ENCODE results near the gene ANP32B.

Gene ANP32B

DNA sequence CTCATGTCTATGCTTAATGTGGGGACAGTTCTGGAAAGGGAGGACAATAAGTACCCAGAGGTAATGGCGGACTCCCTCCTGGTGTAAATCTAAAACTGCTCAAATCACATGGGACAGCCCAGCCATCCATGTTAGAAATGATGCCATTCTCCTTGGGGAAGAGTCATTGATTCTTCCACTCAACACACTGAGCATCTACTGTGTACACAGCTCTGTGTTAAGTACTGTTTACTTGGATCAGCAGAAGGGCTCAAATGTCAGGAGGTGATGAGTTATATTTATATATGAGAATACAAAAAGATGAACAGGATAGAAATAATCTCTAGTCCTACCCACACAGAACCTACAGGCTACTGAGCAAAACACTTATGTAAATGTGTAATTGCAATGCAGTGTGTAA is 41.6 kb downstream of the ANP32B start:
- DNase-seq (ENCODE audit: low read depth in 2 of 2), result no peak

DNA sequence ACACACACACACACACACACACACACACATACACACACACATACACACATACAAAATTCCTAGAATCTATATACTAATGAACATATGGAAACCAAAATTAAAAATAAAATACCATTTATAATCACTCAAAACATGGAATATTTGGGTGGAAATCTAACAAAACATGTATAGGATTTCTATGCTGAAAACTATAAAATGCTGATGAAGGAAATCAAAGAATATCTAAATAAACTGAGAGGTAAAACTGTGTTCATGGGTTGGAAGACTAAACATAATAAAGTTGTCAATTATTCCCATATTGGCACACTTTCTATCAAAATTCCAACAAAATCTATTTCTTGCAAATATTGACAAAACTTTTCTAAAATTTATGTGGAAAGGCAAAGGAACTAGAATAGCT is 48.0 kb downstream of the ANP32B start:
- no peak for DNase-seq (ENCODE audit: low read depth in 2 of 2)

GRCh38 chr9:98031935-98032334 is 48.8 kb downstream of the ANP32B start:
- DNase-seq (ENCODE audit: low read depth in 2 of 2), result no peak

GRCh38 chr9:98034593-98035546 is 51.7 kb downstream of the ANP32B start:
- DNase-seq (ENCODE audit: low read depth in 2 of 2), result peak; percentile 77 to 93

DNA sequence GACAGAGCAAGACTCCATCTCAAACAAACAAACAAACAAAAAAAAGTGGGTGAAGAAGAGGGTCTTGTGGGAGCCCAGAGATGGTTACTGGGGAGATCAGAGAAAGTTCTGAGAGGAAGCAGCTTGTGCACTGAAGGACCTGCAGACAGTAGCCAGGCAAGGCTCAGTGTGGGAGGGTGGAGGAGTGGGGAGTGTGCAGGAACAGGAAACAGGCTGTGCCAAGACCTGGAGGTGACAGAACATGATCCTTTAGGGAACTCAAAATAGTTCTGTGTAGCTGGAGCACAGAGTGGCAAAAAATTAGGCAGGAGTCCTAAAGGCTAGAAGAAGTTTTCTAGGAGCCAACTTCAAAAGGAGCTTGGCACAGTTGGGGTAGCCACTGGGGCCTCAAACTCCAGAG is 54.2 kb downstream of the ANP32B start:
- no peak for DNase-seq (ENCODE audit: low read depth in 2 of 2)

DNA sequence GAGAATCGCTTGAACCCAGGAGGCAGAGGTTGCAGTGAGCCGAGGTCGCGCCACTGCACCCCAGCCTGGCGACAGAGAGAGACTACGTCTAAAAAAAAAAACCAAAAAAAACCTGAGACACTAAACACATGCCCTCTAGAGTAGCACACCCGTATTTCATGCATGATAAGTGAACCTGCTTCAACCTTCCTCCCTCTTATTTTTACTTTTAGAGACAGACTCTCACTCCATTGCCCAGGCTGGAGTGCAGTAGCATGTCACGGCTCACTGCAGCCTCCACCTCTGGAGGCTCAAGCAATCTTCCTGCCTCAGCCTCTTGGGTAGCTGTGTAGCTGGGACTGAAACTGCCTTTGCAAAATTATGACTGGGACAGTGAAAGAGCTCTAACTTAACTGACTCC is 55.8 kb downstream of the ANP32B start:
- DNase-seq (ENCODE audit: low read depth in 2 of 2), result no peak

- no peak for DNase-seq (ENCODE audit: low read depth in 2 of 2)
Observed at GRCh38 chr9:98039607-98040017, 56.5 kb downstream of the ANP32B start.

DNA sequence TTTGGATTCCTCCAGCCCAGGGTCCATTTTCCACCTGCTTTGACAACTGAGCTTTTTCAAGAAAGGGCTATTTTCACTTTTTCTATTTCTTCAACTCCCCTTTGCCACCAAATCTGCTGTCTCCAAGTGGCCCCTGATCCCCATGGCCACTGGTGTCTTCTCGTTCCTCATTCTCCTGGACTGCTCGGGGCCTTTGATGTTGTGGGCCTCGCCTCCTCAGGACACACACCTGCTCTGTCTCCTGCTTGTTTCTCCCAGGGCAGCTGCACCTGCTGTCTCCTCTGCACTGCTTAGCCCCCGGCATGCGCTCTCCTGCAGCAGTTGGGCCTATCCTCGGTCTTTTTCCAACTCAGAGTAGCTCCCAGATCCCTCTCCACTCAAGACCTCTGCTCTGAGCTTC is 57.1 kb downstream of the ANP32B start:
- no peak for DNase-seq (ENCODE audit: low read depth in 2 of 2)

- no peak for DNase-seq (ENCODE audit: low read depth in 2 of 2)
Observed at GRCh38 chr9:98043915-98044314, 60.8 kb downstream of the ANP32B start.

DNA sequence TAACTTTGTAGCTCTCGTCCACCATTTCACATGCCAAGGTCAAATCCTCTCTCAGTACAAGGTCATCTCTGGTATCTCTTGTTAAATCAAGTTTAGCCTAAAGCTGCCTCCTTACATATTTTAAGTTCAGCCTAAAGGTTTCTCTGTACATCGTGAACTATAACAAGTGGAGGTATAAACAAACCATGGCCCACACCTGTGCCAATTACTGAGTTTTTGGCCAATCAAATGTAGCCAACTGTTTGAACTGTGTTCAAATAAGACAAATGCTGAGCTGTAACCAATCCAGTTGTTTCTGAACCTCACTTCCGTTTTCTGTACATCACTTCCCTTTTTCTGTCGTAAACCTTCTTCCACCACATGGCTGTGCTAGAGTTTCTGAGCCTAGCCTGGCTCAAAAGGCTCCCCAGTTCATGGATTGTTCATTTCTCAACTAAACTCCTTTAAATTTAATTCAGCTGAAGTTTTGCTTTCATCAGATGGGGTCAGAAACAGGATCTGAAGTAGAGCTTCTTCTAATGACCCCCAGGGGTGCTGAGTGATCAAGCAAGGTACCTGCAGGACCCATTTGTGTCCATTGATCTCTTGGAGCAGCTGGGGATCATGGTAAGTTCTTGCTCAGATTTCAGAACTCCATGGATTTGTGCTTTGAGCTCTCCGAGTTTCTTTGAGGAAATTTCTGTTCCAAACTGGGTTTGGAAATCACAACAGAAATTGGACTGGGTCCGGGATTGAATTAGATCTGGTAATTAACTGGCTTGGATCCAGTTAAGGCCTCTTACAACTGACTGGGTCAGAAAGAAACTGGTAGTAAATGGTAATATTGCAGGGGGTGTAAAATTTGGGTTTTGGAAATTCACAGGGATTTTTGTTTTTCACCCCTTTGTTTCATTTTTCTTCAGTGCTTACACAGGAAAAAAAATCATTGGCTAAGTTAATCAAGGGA is 62.4 kb downstream of the ANP32B start:
- DNase-seq (ENCODE audit: low read depth in 2 of 2), result no peak

DNA sequence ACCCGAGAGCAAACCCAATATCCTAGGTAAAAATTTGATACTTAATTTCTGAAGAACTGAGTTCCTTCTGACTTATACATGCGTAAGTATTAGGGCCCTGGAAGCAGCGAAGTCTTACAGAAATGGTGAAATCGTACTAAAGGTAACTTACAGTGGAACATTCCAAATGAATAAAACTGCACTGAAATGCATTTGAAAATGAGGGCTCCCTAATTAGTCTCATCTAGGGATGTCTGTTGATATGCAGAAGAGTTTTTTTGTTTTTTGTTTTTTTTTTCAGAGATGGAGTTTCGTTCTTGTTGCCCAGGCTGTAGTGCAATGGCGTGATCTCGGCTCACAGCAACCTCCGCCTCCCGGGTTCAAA is 63.0 kb downstream of the ANP32B start:
- DNase-seq (ENCODE audit: low read depth in 2 of 2), result no peak

DNA sequence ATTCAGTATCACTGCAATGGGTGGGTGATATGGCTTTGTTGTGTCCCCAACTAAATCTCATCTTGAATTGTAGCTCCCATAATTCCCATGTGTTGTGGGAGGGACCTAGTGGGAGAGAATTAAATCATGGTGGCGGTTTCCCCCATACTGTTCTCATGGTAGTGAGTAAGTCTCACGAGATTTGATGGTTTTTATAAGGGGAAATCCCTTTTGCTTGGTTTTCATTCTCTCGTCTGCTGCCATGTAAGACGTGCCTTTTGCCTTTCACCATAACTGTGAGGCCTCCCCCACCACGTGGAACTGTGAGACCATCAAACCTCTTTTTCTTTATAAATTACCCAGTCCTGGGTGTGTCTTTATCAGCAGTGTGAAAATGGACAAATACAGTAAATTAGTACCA is 63.9 kb downstream of the ANP32B start:
- DNase-seq (ENCODE audit: low read depth in 2 of 2), result no peak

GRCh38 chr9:98049288-98050072 is 66.3 kb downstream of the ANP32B start:
- no peak for DNase-seq (ENCODE audit: low read depth in 2 of 2)

- no peak for DNase-seq (ENCODE audit: low read depth in 2 of 2)
Observed at GRCh38 chr9:98050351-98050750, 67.2 kb downstream of the ANP32B start.

DNA sequence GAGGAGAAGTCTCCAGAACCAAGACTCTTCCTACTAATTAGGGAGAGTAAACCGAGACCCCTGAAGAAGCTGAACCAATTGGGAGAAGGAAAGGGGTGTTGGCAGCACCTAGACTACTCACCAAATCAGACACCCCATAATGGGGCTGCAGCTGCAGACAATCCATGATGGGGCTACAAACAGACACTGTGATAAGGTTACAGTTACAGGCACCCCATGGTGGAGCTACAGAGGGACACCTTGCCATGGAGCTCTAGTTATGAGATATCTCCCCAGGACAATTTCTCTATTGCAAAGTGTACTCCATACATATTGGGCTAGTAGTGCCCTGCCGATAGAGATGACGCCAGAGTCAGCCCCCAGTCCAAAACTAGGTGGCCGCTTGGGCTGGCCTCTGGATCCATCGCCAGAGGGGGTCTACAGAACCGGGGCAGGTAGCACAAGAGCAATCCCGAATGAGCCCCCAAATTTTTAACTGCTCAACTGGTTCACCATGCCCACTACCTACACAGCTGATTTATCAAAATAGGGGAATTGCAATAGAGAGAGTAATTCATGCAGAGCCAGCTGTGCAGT is 71.3 kb downstream of the ANP32B start:
- DNase-seq (ENCODE audit: low read depth in 2 of 2), result no peak

DNA sequence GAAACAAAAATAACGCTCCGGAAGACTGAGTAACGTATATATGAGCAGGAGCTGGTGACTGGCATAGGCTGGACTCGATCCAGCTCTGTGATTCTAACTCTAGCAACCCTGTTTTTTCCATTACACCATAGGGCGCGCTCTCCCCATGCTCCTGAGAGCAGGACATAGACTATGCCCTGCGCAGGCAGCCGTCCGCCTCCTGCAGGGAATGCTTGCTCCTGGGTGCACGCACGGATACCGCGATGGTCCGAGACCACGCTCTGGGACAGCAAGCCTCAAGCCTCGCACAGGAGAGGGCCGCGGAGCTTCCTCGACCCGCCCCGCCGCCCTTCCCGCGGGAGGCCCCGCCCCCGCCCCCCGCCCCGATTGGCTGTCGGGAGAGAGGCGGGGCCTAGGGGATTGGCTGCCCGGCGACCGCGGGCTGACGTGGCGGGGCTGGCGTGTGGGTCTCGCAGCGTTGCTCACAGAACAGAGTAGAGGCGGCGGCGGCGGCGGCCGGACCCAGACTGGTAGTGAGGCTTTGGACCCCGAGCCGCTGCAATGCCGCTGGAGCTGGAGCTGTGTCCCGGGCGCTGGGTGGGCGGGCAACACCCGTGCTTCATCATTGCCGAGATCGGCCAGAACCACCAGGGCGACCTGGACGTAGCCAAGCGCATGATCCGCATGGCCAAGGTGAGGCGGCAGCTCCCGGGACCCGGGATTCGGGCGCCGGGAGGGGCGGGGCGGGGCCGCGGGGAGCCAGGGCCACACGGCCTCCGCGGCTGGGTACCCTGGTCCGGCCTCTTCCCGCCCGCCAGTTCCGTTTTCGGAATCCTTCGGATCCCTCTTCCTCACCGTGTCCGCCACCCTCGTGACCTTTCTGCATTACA is 73.4 kb downstream of the ANP32B start, which contains the start of gene NANS:
Gene NANS (plus strand): TSS at position 464 of the 869 bp plus-strand sequence. CDS start 77 bp downstream, at position 541.
- DNase-seq (ENCODE audit: low read depth in 2 of 2), result peak; percentile 76 to 78

- no peak for DNase-seq (ENCODE audit: low read depth in 2 of 2)
Observed at GRCh38 chr9:98057138-98057799, 74.1 kb downstream of the ANP32B start.

DNA sequence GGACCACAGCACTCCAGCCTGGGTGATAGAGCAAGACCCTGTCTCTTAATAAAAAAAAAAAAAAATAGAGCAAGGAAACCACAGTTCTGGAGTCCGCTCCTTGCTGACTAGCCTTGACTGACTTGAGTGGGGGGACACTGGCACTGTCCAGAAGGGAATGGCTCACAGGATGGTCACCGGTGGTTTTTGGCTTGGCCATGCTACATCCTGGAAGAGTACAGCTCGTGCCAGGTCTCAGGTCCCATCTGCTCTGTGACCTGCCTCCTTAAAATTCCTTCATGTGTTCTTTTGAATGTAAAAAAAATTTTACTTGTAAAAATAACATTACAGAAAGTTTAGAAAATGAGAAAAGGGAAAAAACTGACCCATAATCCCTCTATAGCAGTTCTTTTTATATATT is 79.0 kb downstream of the ANP32B start:
- DNase-seq (ENCODE audit: low read depth in 2 of 2), result no peak

DNA sequence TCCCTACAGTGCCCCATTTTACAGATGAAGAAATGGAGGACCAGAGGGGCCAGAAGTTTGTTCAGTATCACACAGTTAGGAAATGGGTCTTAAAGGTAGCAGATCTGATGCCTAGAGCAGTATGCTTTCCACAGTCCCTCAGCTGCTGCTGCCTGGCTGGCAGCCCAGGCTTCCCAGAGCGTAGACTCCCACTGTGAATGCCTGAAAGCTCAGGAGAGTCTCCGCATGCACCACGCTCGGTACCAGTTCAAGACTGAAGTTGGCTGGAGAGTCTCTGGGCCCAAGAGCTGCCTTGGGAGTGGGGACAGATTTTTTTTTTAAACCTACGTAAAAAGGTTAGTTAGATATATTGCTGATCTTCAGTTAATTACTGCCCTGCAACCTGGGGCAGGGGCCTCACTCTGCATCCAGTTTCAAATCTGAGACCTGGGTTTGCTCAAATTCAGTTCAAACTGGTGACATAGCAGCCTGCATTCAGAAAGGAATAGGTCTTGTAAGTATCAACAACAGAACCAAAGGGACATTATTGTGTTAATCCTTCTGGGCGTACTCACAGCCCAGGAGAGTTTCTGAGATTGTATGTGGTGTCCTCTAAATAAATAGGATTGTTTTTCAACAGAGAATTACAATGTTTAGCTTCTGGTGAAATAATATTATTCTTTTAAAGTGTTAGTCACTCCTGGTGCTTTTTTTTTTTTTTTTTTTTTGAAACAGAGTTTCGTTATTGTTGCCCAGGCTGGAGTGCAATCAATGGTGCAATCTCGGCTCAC is 81.7 kb downstream of the ANP32B start:
- DNase-seq (ENCODE audit: low read depth in 2 of 2), result no peak
